Endothelial cell of umbilical vein (primary cell): ENCODE data around the gene ACAA2. TPM values are rescaled to one million over a fixed set of nuclear protein-coding genes. Genes with fewer than 3 reads are reported as not detected.

Experiments
- BruUV-seq: library from RNA; stranded (reverse); fragments of 400-500 nt; replicated peaks from 2 replicates; lab custom pipeline; 2021; lab: Mats Ljungman, UMichigan
- CTCF ChIA-PET: fragments of 300-600, 350-600 bp; sonication (Branson Sonifier 250); formaldehyde crosslinking; loops from one replicate; lab custom pipeline; 2021; ENCODE audit warnings: antibody characterized with exemption, inconsistent platforms; lab: Charles Lee
- POLR2A ChIA-PET: fragments of 300-600, 350-600 bp; sonication (Branson Sonifier 250); formaldehyde crosslinking; loops from one replicate; lab custom pipeline; 2021; ENCODE audit warnings: antibody characterized with exemption, inconsistent platforms; lab: Charles Lee
- DNase-seq: peaks from one replicate; pipeline ENCODE4 v3.0.0-alpha.2; 2011; ENCODE audit warnings: low read depth, low spot score
- FAIRE-seq: peaks from 2 replicates; lab custom pipeline; 2011; peaks lifted over from hg19 to GRCh38; lab: Jason Lieb, UNC
- H2AFZ ChIP-seq: 2 replicates; pipeline ENCODE4 v1.6.0; 2012; ENCODE audit warnings: low read depth, low read length, control low read depth, inconsistent platforms
- H3K27ac ChIP-seq: 2 replicates; pipeline ENCODE4 v1.5.1; 2011; ENCODE audit warnings: low read depth, mild to moderate bottlenecking, control low read depth, low read length, moderate library complexity; ENCODE audit not compliant: insufficient read depth
- H3K27me3 ChIP-seq, 2 experiments: 2 replicates each; pipeline versions ENCODE4 v1.6.0 to v1.6.1; 2011; ENCODE audit warnings: low read length in 2 of 2, mixed read lengths in 1 of 2; ENCODE audit not compliant: control insufficient read depth in 2 of 2, insufficient read depth in 2 of 2
- H3K36me3 ChIP-seq, 2 experiments: 2 replicates in 1 of 2; 3 replicates in 1 of 2; pipeline ENCODE4 v1.5.1; 2011; ENCODE audit warnings: low read length in 2 of 2, mild to moderate bottlenecking in 1 of 2, moderate library complexity in 1 of 2; ENCODE audit not compliant: control insufficient read depth in 2 of 2, insufficient read depth in 2 of 2; ENCODE audit errors: extremely low read depth in 1 of 2
- H3K4me1 ChIP-seq: 3 replicates; pipeline ENCODE4 v1.5.1; 2011; ENCODE audit warnings: mild to moderate bottlenecking, low read length; ENCODE audit not compliant: control insufficient read depth, insufficient read depth; ENCODE audit errors: extremely low read depth
- H3K4me2 ChIP-seq: 2 replicates; pipeline ENCODE4 v1.6.1; 2011; ENCODE audit warnings: low read length, control low read depth, mixed read lengths; ENCODE audit not compliant: insufficient read depth
- H3K4me3 ChIP-seq, 3 experiments: fragments of 200-600 bp in 1 of 3; sonication (generic), shearing (Covaris generic) in 1 of 3; replicated peaks in 1 of 3; 2 replicates each; pipeline ENCODE4 v1.5.1; 2011 to 2016; ENCODE audit warnings: control low read depth in 3 of 3, low read length in 3 of 3, mild to moderate bottlenecking in 2 of 3, inconsistent platforms in 1 of 3, low read depth in 1 of 3, moderate library complexity in 1 of 3; ENCODE audit not compliant: insufficient read depth in 1 of 3
- H3K79me2 ChIP-seq: 2 replicates; pipeline ENCODE4 v1.6.0; 2012; ENCODE audit warnings: low read length, inconsistent platforms; ENCODE audit not compliant: control insufficient read depth, insufficient read depth
- H3K9ac ChIP-seq: replicated peaks from 2 replicates; pipeline ENCODE3; 2011; ENCODE audit warnings: low read length, control low read depth; ENCODE audit not compliant: insufficient read depth; ENCODE audit errors: extremely low read depth
- H3K9me1 ChIP-seq: replicated peaks from 3 replicates; pipeline ENCODE4 v1.6.0; 2011; ENCODE audit warnings: mild to moderate bottlenecking, low read length; ENCODE audit not compliant: control insufficient read depth, insufficient read depth; ENCODE audit errors: extremely low read depth
- H3K9me3 ChIP-seq: replicated peaks from 2 replicates; pipeline ENCODE4 v1.5.1; 2012; ENCODE audit warnings: low read length, inconsistent platforms; ENCODE audit not compliant: control insufficient read depth, insufficient read depth
- H4K20me1 ChIP-seq: replicated peaks from 2 replicates; pipeline ENCODE3; 2011; ENCODE audit warnings: mild to moderate bottlenecking, low read length; ENCODE audit not compliant: control insufficient read depth, insufficient read depth; ENCODE audit errors: extremely low read depth
- CTCF ChIP-seq, 2 donors: IDR thresholded peaks; 1 replicate in 1 of 2; 2 replicates in 1 of 2; pipeline ENCODE4 v1.5.1; 2011; ENCODE audit warnings: low read length in 2 of 2, mild to moderate bottlenecking in 2 of 2, moderate library complexity in 2 of 2, control low read depth in 1 of 2, inconsistent platforms in 1 of 2, low read depth in 1 of 2; ENCODE audit not compliant: insufficient read depth in 1 of 2; ENCODE audit errors: extremely low read depth in 1 of 2
- EZH2 ChIP-seq: IDR thresholded peaks from 2 replicates; pipeline ENCODE4 v1.6.1; 2012; ENCODE audit warnings: borderline replicate concordance, low read depth, mild to moderate bottlenecking, moderate library complexity, low read length, inconsistent platforms; ENCODE audit not compliant: severe bottlenecking
- FOS ChIP-seq: IDR thresholded peaks from 2 replicates; pipeline ENCODE4 v1.6.1; 2011; ENCODE audit warnings: mild to moderate bottlenecking, low read length, moderate library complexity, borderline replicate concordance; ENCODE audit not compliant: insufficient read depth
- GATA2 ChIP-seq: IDR thresholded peaks from 2 replicates; pipeline ENCODE4 v1.7.0; 2011; ENCODE audit warnings: low read depth, mild to moderate bottlenecking, moderate library complexity, mixed read lengths, low read length; ENCODE audit not compliant: insufficient read length, insufficient read depth
- JUN ChIP-seq: IDR thresholded peaks from 2 replicates; pipeline ENCODE4 v1.6.1; 2011; ENCODE audit warnings: borderline replicate concordance, low read depth; ENCODE audit not compliant: insufficient read length, insufficient read depth
- MAX ChIP-seq: IDR thresholded peaks from 2 replicates; pipeline ENCODE4 v1.6.1; 2011; ENCODE audit not compliant: insufficient read depth, insufficient read length
- MYC ChIP-seq: IDR thresholded peaks from one replicate; pipeline ENCODE4 v1.6.1; 2011; ENCODE audit warnings: mild to moderate bottlenecking, low read depth, low read length
- POLR2A ChIP-seq: IDR thresholded peaks from 2 replicates; pipeline ENCODE4 v1.6.1; 2012; ENCODE audit warnings: low read depth, mild to moderate bottlenecking, control low read depth, low read length
- POLR2AphosphoS5 ChIP-seq: IDR thresholded peaks from 2 replicates; pipeline ENCODE4 v1.6.1; 2012; ENCODE audit warnings: low read depth, mild to moderate bottlenecking, control low read depth, low read length, moderate library complexity; ENCODE audit not compliant: insufficient read depth
- dilution Hi-C: fragments of 300-500 bp; cut with MboI; formaldehyde crosslinking; loops from one replicate; pipeline ENCODE4 v1.15.0; 2019; ENCODE audit warnings: low sequenced_read_pairs; ENCODE audit not compliant: extremely low pct_ligation_motif_present
- intact Hi-C: fragments of 100-400 bp; cut with micrococcal nuclease; formaldehyde crosslinking; loops from one replicate; pipeline ENCODE4 v1.10.0; 2022
- polyA plus RNA-seq, 4 experiments: library from polyadenylated mRNA; depleted of rRNA in 3 of 4; stranded (reverse) in 3 of 4; unstranded in 1 of 4; fragments of >200 nt; gene quantifications; 2 replicates each; pipeline versions ENCODE4 v1.2.1 to v1.2.3, GENCODE V29; 2011 to 2012; ENCODE audit warnings: missing spikeins in 1 of 4
- total RNA-seq: library from RNA; stranded (reverse); gene quantifications from 2 replicates; pipeline ENCODE4 v1.2.3, GENCODE V29; 2021

The ACAA2 gene
- total and polyA plus RNA-seq, 2 donors (not counting 3 experiments of a cell fraction or from before 2014, with no cell fraction given): 18.6 to 44.9 TPM

GRCh38 chr18:49754866-49755265 is 58.5 kb downstream of the ACAA2 start:
- FAIRE-seq: no peak
- Histone ChIP-seq H3K27ac (no peak overlapping the region), H4K20me1 (no peaks in the 10 kb centered on the region), H3K36me3 (no peaks in the 10 kb centered on the region), H3K4me1 (no peaks in the 10 kb centered on the region), H3K9ac (no peak overlapping the region), H3K9me1 (no peaks in the 10 kb centered on the region), H3K4me3 (no peak overlapping the region), H2AFZ (no peak overlapping the region), H3K79me2 (no peaks in the 10 kb centered on the region), H3K27me3 (peaks cover 9 to 18% of the 10 kb centered on the region in 2 experiments), H3K4me2 (no peak overlapping the region), H3K9me3 (no peaks in the 10 kb centered on the region)
- TF ChIP-seq MAX: no peak
- no peak for TF ChIP-seq CTCF (IDR thresholded peaks at IDR 0.05; ENCODE audit: extremely low read depth in 1 of 2, insufficient read depth in 1 of 2, low read depth in 1 of 2, low read length in 2 of 2)
- TF ChIP-seq POLR2A: no peak
- no peak for TF ChIP-seq JUN
- no peak for TF ChIP-seq POLR2AphosphoS5
- TF ChIP-seq EZH2: no peak
- TF ChIP-seq MYC: no peak
- TF ChIP-seq GATA2: no peak
- no peak for TF ChIP-seq FOS
- intact Hi-C loops: no loop called here
- ChIA-PET CTCF (interaction anchor here (1.2 kb wide), 1 partner anchor 244 kb away, joined by 3 read pairs; no protein-coding TSS in a partner anchor), POLR2A (no interaction called here)
- DNase-seq: no peak
- dilution Hi-C loops: no loop called here
- BruUV-seq: no TSS peak
